ENCODE data around the gene MACO1. TPM values are rescaled to one million over a fixed set of nuclear protein-coding genes. Genes with fewer than 3 reads are reported as not detected.

Gene MACO1
- total and polyA plus RNA-seq, 10 of the 15 experiments (the other 5 are each of a cell fraction or from before 2014, with no cell fraction given), result 3.2 to 19.8 (median 10.3) TPM

DNA sequence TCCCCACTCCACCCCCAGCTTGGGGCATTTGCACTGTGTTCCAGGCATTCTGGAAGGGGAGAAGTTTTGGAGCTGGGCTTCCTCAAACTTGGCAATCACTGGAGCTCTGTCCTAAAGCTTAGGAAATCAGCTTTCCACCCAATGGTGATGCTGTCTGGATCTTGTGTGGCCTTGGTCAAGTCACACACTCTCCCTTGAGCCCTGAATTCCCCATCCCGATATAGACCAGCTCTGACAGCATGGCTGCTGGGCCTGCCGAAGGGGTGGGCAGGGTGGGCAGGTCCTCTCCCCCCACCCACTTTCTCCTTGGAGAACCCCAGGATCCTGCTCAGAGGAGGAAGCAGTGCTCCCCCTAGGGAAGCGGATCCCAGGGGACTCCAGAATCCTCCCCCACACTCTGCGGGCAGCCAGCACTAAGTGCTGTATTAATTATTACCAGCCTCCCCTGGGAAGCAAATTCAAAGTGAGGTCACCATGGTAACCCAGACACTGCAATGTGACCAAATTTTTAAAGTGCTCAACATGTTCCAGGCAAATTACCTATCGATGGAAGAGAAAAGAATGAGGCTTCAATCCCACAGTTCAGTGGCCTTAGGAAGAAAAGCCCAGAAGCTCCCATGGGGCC lies 91.4 kb downstream of the MACO1 start (continued):
- TF ChIP-seq SPI1 (IDR thresholded peaks at IDR 0.05; ENCODE audit: borderline replicate concordance, insufficient read depth, low read depth, low read length) (no peak), HCFC1 (IDR thresholded peaks at IDR 0.05; ENCODE audit: low read length) (no peak), IKZF2 (IDR thresholded peaks at IDR 0.05) (peak; percentile 88 to 91), RAD21 (IDR thresholded peaks at IDR 0.05; ENCODE audit: insufficient read depth, low read depth, low read length) (no peak), BHLHE40 (IDR thresholded peaks at IDR 0.05; ENCODE audit: borderline replicate concordance in 1 of 2, low read depth in 2 of 2, low read length in 1 of 2) (peak in 1 of 2 experiments; percentile 39; a peak in 1 of 4 replicates), SIN3A (IDR thresholded peaks at IDR 0.05; ENCODE audit: low read depth, low read length) (no peak), NR2C2 (IDR thresholded peaks at IDR 0.05; ENCODE audit: borderline replicate concordance, control insufficient read depth, insufficient read length, low read depth) (no peak), MYB (IDR thresholded peaks at IDR 0.05; ENCODE audit: borderline replicate concordance, low read depth, low read length) (no peak; the same call in 1 of the 2 replicates), EP300 (IDR thresholded peaks at IDR 0.05; ENCODE audit: borderline replicate concordance in 1 of 2, control insufficient read depth in 1 of 2, low read depth in 2 of 2, low read length in 2 of 2) (peak; percentile 35 to 49; a peak in 2 of 4 replicates), PML (IDR thresholded peaks at IDR 0.05; ENCODE audit: low read length) (no peak), CHD1 (IDR thresholded peaks at IDR 0.05; ENCODE audit: low read depth, low read length) (no peak), POLR2AphosphoS2 (IDR thresholded peaks at IDR 0.05; ENCODE audit: low read depth, low read length) (no peak), ZZZ3 (IDR thresholded peaks at IDR 0.05; ENCODE audit: control insufficient read depth, insufficient read length, low read depth) (no peak), NBN (IDR thresholded peaks at IDR 0.05) (0 out of 2 replicates have a peak, but pooled peaks have one; percentile 31)
- TF ChIP-seq, protein P1, sequence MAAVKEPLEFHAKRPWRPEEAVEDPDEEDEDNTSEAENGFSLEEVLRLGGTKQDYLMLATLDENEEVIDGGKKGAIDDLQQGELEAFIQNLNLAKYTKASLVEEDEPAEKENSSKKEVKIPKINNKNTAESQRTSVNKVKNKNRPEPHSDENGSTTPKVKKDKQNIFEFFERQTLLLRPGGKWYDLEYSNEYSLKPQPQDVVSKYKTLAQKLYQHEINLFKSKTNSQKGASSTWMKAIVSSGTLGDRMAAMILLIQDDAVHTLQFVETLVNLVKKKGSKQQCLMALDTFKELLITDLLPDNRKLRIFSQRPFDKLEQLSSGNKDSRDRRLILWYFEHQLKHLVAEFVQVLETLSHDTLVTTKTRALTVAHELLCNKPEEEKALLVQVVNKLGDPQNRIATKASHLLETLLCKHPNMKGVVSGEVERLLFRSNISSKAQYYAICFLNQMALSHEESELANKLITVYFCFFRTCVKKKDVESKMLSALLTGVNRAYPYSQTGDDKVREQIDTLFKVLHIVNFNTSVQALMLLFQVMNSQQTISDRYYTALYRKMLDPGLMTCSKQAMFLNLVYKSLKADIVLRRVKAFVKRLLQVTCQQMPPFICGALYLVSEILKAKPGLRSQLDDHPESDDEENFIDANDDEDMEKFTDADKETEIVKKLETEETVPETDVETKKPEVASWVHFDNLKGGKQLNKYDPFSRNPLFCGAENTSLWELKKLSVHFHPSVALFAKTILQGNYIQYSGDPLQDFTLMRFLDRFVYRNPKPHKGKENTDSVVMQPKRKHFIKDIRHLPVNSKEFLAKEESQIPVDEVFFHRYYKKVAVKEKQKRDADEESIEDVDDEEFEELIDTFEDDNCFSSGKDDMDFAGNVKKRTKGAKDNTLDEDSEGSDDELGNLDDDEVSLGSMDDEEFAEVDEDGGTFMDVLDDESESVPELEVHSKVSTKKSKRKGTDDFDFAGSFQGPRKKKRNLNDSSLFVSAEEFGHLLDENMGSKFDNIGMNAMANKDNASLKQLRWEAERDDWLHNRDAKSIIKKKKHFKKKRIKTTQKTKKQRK (IDR thresholded peaks at IDR 0.05; ENCODE audit: low read depth, low read length), result no peak
- TF ChIP-seq, protein P2, sequence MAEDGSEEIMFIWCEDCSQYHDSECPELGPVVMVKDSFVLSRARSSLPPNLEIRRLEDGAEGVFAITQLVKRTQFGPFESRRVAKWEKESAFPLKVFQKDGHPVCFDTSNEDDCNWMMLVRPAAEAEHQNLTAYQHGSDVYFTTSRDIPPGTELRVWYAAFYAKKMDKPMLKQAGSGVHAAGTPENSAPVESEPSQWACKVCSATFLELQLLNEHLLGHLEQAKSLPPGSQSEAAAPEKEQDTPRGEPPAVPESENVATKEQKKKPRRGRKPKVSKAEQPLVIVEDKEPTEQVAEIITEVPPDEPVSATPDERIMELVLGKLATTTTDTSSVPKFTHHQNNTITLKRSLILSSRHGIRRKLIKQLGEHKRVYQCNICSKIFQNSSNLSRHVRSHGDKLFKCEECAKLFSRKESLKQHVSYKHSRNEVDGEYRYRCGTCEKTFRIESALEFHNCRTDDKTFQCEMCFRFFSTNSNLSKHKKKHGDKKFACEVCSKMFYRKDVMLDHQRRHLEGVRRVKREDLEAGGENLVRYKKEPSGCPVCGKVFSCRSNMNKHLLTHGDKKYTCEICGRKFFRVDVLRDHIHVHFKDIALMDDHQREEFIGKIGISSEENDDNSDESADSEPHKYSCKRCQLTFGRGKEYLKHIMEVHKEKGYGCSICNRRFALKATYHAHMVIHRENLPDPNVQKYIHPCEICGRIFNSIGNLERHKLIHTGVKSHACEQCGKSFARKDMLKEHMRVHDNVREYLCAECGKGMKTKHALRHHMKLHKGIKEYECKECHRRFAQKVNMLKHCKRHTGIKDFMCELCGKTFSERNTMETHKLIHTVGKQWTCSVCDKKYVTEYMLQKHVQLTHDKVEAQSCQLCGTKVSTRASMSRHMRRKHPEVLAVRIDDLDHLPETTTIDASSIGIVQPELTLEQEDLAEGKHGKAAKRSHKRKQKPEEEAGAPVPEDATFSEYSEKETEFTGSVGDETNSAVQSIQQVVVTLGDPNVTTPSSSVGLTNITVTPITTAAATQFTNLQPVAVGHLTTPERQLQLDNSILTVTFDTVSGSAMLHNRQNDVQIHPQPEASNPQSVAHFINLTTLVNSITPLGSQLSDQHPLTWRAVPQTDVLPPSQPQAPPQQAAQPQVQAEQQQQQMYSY (CRISPR knock-in tag; IDR thresholded peaks at IDR 0.05), result no peak
- TF ChIP-seq, protein P3, sequence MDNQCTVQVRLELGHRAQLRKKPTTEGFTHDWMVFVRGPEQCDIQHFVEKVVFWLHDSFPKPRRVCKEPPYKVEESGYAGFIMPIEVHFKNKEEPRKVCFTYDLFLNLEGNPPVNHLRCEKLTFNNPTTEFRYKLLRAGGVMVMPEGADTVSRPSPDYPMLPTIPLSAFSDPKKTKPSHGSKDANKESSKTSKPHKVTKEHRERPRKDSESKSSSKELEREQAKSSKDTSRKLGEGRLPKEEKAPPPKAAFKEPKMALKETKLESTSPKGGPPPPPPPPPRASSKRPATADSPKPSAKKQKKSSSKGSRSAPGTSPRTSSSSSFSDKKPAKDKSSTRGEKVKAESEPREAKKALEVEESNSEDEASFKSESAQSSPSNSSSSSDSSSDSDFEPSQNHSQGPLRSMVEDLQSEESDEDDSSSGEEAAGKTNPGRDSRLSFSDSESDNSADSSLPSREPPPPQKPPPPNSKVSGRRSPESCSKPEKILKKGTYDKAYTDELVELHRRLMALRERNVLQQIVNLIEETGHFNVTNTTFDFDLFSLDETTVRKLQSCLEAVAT (IDR thresholded peaks at IDR 0.05), result no peak
- TF ChIP-seq, protein P4, sequence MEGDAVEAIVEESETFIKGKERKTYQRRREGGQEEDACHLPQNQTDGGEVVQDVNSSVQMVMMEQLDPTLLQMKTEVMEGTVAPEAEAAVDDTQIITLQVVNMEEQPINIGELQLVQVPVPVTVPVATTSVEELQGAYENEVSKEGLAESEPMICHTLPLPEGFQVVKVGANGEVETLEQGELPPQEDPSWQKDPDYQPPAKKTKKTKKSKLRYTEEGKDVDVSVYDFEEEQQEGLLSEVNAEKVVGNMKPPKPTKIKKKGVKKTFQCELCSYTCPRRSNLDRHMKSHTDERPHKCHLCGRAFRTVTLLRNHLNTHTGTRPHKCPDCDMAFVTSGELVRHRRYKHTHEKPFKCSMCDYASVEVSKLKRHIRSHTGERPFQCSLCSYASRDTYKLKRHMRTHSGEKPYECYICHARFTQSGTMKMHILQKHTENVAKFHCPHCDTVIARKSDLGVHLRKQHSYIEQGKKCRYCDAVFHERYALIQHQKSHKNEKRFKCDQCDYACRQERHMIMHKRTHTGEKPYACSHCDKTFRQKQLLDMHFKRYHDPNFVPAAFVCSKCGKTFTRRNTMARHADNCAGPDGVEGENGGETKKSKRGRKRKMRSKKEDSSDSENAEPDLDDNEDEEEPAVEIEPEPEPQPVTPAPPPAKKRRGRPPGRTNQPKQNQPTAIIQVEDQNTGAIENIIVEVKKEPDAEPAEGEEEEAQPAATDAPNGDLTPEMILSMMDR (IDR thresholded peaks at IDR 0.05 in 2 of 3, conservative IDR thresholded peaks at IDR 0.05 in 1 of 3; ENCODE audit: control insufficient read depth in 2 of 3, extremely low read depth in 1 of 3, insufficient read depth in 1 of 3, low read depth in 3 of 3, low read length in 3 of 3), result no peak
